Stimulated activated CD4-positive, alpha-beta T cell treated with anti-CD3 and anti-CD28 coated beads, Interleukin-2, amount 100 ng/mL, for 48 hours (primary cell): ENCODE measurements around the gene LEPROT.

ENCODE experiments used
- DNase-seq, 2 donors: peaks; one replicate each; pipeline ENCODE4 v3.0.0-alpha.2; 2020

Gene LEPROT

DNA sequence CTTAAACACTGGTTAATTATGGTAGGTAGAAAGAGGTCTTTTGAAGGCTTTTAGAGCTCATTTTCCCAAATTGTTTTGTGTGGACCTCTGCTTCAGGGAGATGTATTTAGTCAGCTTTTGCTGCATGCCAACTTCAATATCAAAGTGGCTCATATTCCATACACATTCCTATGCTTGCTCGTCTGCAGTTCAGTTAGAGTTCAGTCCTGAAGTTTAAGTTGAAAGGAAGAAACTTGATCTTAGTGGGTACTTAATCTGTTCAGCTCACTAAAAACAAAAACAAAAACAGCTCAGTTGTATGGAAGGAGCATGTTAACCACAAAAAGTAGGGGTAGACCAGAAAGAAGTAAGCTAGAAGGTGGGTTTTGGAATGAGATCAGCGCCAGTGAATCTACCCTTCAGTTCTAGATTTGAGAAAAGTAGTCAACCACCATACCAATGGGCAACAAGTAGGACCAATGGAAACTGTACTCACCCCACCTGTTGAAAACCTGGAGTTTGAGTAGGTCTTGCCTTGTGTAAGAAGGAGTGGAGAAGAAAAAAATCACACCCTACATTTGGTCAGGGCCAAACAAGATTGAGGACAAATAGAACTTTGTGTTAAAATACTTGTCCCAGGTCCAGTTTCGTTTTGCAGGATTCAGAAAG lies 58.0 kb downstream of the LEPROT start:
- DNase-seq: no peak

GRCh38 chr1:65479554-65480204 lies 59.2 kb downstream of the LEPROT start:
- no peak for DNase-seq

GRCh38 chr1:65480684-65481405 lies 60.4 kb downstream of the LEPROT start:
- DNase-seq: no peak

- no peak for DNase-seq
Observed at GRCh38 chr1:65483993-65484754, 63.7 kb downstream of the LEPROT start.
